A549 (cell line): ENCODE data around the gene SKP1. TPM values are rescaled to one million over a fixed set of nuclear protein-coding genes. Genes with fewer than 3 reads are reported as not detected.

ENCODE experiments used
- ATAC-seq, 2 experiments: fragments of 200-7000 bp in 1 of 2; fragments of >200 bp in 1 of 2; cut with Nextera tagmentation in 1 of 2; cut with Tn5 transposase in 1 of 2; 3 replicates each; pipeline versions ENCODE4 v1.8.0 to v1.9.1; 2018 to 2020; ENCODE audit warnings: mild to moderate bottlenecking in 1 of 2, moderate library complexity in 1 of 2
- CTCF ChIA-PET: fragments of 300-600 bp; sonication (Branson Sonifier 250); formaldehyde crosslinking; extraction: SDS; loops from one replicate; lab custom pipeline; 2021; ENCODE audit warnings: antibody characterized with exemption, inconsistent platforms; lab: Yijun Ruan, JAX
- POLR2A ChIA-PET: fragments of 350-600 bp; formaldehyde crosslinking; extraction: SDS; loops from one replicate; lab custom pipeline; 2021; ENCODE audit warnings: antibody characterized with exemption, inconsistent platforms; lab: Yijun Ruan, JAX
- DNase-seq, 2 experiments: peaks; one replicate each; pipeline versions ENCODE4 v3.0.0 to v3.0.0-alpha.2; 2011 to 2016; ENCODE audit warnings: low read depth in 1 of 2, low spot score in 1 of 2
- FAIRE-seq: peaks from 2 replicates; lab custom pipeline; 2011; peaks lifted over from hg19 to GRCh38; lab: Jason Lieb, UNC
- H3K27ac ChIP-seq, 2 experiments: fragments of >200 bp; sonication (Bioruptor Twin); formaldehyde crosslinking; 3 replicates each; pipeline ENCODE4 v1.5.1; 2016 to 2017
- H3K4me1 ChIP-seq: fragments of >200 bp; sonication (Bioruptor Twin); formaldehyde crosslinking; 3 replicates; pipeline ENCODE4 v1.6.1; 2016
- H3K4me2 ChIP-seq: fragments of >200 bp; sonication (Bioruptor Twin); formaldehyde crosslinking; 3 replicates; pipeline ENCODE4 v1.6.1; 2016
- H3K4me3 ChIP-seq: fragments of >200 bp; sonication (Bioruptor Twin); formaldehyde crosslinking; 3 replicates; pipeline ENCODE4 v1.5.1; 2016
- H3K9me3 ChIP-seq: fragments of >200 bp; sonication (Bioruptor Twin); formaldehyde crosslinking; 3 replicates; pipeline ENCODE4 v1.6.1; 2016
- BCL3 ChIP-seq: fragments of >200 bp; sonication (Bioruptor Twin); formaldehyde crosslinking; IDR thresholded peaks from 3 replicates; pipeline ENCODE4 v1.6.1; 2016
- CBX2 ChIP-seq: fragments of 200-600 bp; sonication (generic); IDR thresholded peaks from 2 replicates; pipeline ENCODE4 v1.6.1; 2016; ENCODE audit warnings: low read depth, mild to moderate bottlenecking, borderline replicate concordance
- CHD2 ChIP-seq: fragments of 150-350 bp; IDR thresholded peaks from 2 replicates; pipeline ENCODE4 v1.6.1; 2014; ENCODE audit warnings: low read length; ENCODE audit not compliant: partially characterized antibody
- CHD4 ChIP-seq: fragments of 200-600 bp; sonication (generic); IDR thresholded peaks from 2 replicates; pipeline ENCODE4 v1.6.1; 2016; ENCODE audit warnings: antibody characterized with exemption, mild to moderate bottlenecking, borderline replicate concordance
- CTCF ChIP-seq: fragments of >200 bp; sonication (Bioruptor Twin); formaldehyde crosslinking; IDR thresholded peaks from 3 replicates; pipeline ENCODE4 v1.5.1; 2016
- E2F6 ChIP-seq: IDR thresholded peaks from 2 replicates; pipeline ENCODE4 v1.6.1; 2012; ENCODE audit warnings: low read depth, borderline replicate concordance
- EHF ChIP-seq: fragments of 250-450 bp; sonication (Bioruptor Pico); IDR thresholded peaks from 2 replicates; pipeline ENCODE4 v1.5.0; 2020; ENCODE audit warnings: mild to moderate bottlenecking
- EHMT2 ChIP-seq: fragments of 200-600 bp; sonication (generic); IDR thresholded peaks from 2 replicates; pipeline ENCODE4 v1.6.1; 2016; ENCODE audit warnings: antibody characterized with exemption, low read depth, mild to moderate bottlenecking, moderate library complexity
- EP300 ChIP-seq, 2 experiments: fragments of >200 bp; sonication (Bioruptor Twin); formaldehyde crosslinking; IDR thresholded peaks; 2 replicates in 1 of 2; 3 replicates in 1 of 2; pipeline ENCODE4 v1.6.1; 2016 to 2017
- ESRRA ChIP-seq: fragments of 150-350 bp; IDR thresholded peaks from 2 replicates; pipeline ENCODE4 v1.6.1; 2014; ENCODE audit warnings: mild to moderate bottlenecking, low read length, borderline replicate concordance
- FOSB ChIP-seq: fragments of 250-450 bp; sonication (Bioruptor Pico); IDR thresholded peaks from 2 replicates; pipeline ENCODE4 v1.5.0; 2020; ENCODE audit warnings: mild to moderate bottlenecking, moderate library complexity
- FOSL2 ChIP-seq, 2 experiments: fragments of 450-650 bp in 1 of 2; fragments of >200 bp in 1 of 2; sonication (Bioruptor Twin) in 1 of 2; formaldehyde crosslinking; IDR thresholded peaks; 2 replicates each; pipeline versions ENCODE4 v1.5.0 to v1.6.1; 2016 to 2020; ENCODE audit warnings: mild to moderate bottlenecking in 1 of 2, moderate library complexity in 1 of 2
- GATA3 ChIP-seq: IDR thresholded peaks from 2 replicates; pipeline ENCODE4 v1.6.1; 2012; ENCODE audit warnings: borderline replicate concordance
- HDAC2 ChIP-seq: fragments of 200-600 bp; sonication (generic); IDR thresholded peaks from 2 replicates; pipeline ENCODE4 v1.6.1; 2016
- HES2 ChIP-seq: fragments of >200 bp; sonication (Bioruptor Twin); formaldehyde crosslinking; IDR thresholded peaks from 2 replicates; pipeline ENCODE4 v1.6.1; 2016
- HEYL ChIP-seq: fragments of 250-450 bp; sonication (Bioruptor Pico); IDR thresholded peaks from 2 replicates; pipeline ENCODE4 v1.8.0; 2021; ENCODE audit warnings: mild to moderate bottlenecking, moderate library complexity
- HMGXB4 ChIP-seq: fragments of 250-450 bp; sonication (Bioruptor Pico); IDR thresholded peaks from 2 replicates; pipeline ENCODE4 v1.5.0; 2021; ENCODE audit warnings: mild to moderate bottlenecking, moderate library complexity, borderline replicate concordance
- HOXB13 ChIP-seq: fragments of 250-450 bp; sonication (Bioruptor Pico); IDR thresholded peaks from 2 replicates; pipeline ENCODE4 v1.5.0; 2020; ENCODE audit warnings: low read depth, mild to moderate bottlenecking, moderate library complexity
- MAX ChIP-seq: IDR thresholded peaks from 2 replicates; pipeline ENCODE4 v1.6.1; 2012
- NFE2L2 ChIP-seq: fragments of 150-350 bp; conservative IDR thresholded peaks from 2 replicates; pipeline ENCODE4 v1.6.1; 2014; ENCODE audit warnings: low read length
- NPAS2 ChIP-seq: fragments of 250-450 bp; sonication (Bioruptor Pico); IDR thresholded peaks from 2 replicates; pipeline ENCODE4 v1.8.0; 2022; ENCODE audit warnings: mild to moderate bottlenecking, moderate library complexity, borderline replicate concordance
- NR3C1 ChIP-seq: fragments of >200 bp; sonication (Bioruptor Twin); formaldehyde crosslinking; IDR thresholded peaks from 3 replicates; pipeline ENCODE4 v1.6.1; 2017
- PHF8 ChIP-seq: fragments of 200-600 bp; sonication (generic); IDR thresholded peaks from 2 replicates; pipeline ENCODE4 v1.6.1; 2016; ENCODE audit warnings: low read depth, mild to moderate bottlenecking, antibody characterized with exemption, moderate library complexity, borderline replicate concordance
- POLR2A ChIP-seq: IDR thresholded peaks from 2 replicates; pipeline ENCODE4 v1.6.1; 2012; ENCODE audit warnings: mild to moderate bottlenecking, low read length
- POLR2AphosphoS2 ChIP-seq: conservative IDR thresholded peaks from 2 replicates; pipeline ENCODE4 v1.6.1; 2012; ENCODE audit warnings: low read length, improper control_type of control experiment, inconsistent platforms
- RARB ChIP-seq: fragments of 250-450 bp; sonication (Bioruptor Pico); IDR thresholded peaks from 2 replicates; pipeline ENCODE4 v1.8.0; 2021; ENCODE audit warnings: mild to moderate bottlenecking, moderate library complexity
- REST ChIP-seq: fragments of 200-600 bp; sonication (generic); IDR thresholded peaks from 2 replicates; pipeline ENCODE4 v1.6.1; 2016; ENCODE audit warnings: antibody characterized with exemption, mild to moderate bottlenecking, moderate library complexity
- RFX5 ChIP-seq: fragments of 450-650 bp; IDR thresholded peaks from 2 replicates; pipeline ENCODE4 v1.7.1; 2014; ENCODE audit warnings: antibody characterized with exemption, mild to moderate bottlenecking, moderate library complexity
- SREBF2 ChIP-seq: fragments of 450-650 bp; IDR thresholded peaks from 2 replicates; pipeline ENCODE4 v1.6.1; 2014; ENCODE audit warnings: mild to moderate bottlenecking, moderate library complexity
- ZC3H11A ChIP-seq: fragments of 450-650 bp; IDR thresholded peaks from 2 replicates; pipeline ENCODE4 v1.6.1; 2014; ENCODE audit warnings: antibody characterized with exemption, mild to moderate bottlenecking
- ZNF302 ChIP-seq: fragments of 250-450 bp; sonication (Bioruptor Pico); IDR thresholded peaks from 2 replicates; pipeline ENCODE4 v1.9.0; 2021; ENCODE audit warnings: inconsistent platforms, mild to moderate bottlenecking, moderate library complexity
- WGBS: methylation state at CpG from one replicate; pipeline ENCODE4 v1.1.6; 2017; ENCODE audit errors: missing lambda C conversion rate; 5-methylcytosine and 5-hydroxymethylcytosine counted together
- polyA plus RNA-seq, 4 experiments: library from polyadenylated mRNA; depleted of rRNA in 3 of 4; stranded (reverse); fragments of >200 nt; fragmentation: RNase III in 1 of 4; extraction: RNeasy Plus Mini Kit Qiagen cat#74134 plus additional on column Dnase treatment in 1 of 4; gene quantifications; 2 replicates in 3 of 4; 3 replicates in 1 of 4; pipeline ENCODE4 v1.2.3, GENCODE V29; 2011 to 2017

Gene SKP1
- polyA plus RNA-seq, 2 of the 4 experiments (the other 2 are of a cell fraction) = 776 to 870 TPM

GRCh38 chr5:134225780-134226440 is 49.2 kb upstream of the SKP1 start, which contains the start of gene PPP2CA:
Gene PPP2CA, minus strand, starts transcription at chr5:134226073. Its CDS starts 212 bp downstream, at chr5:134225861.
- peak; percentile 93 to 98 for DNase-seq
- ATAC-seq = peak; percentile 88 to 94
- Histone ChIP-seq H3K4me1 (peaks cover 34% of the 10 kb centered on the region), H3K4me3 (peak within 1 kb of the TSS; percentile 78), H3K4me2 (peak within 1 kb of the TSS; percentile 91), H3K27ac (peak within 1 kb of the TSS; percentile 92 to 98), H3K9me3 (no peaks in the 10 kb centered on the region)
- ChIA-PET POLR2A (interaction anchor here (0.6 to 3.2 kb wide), 21 partner anchors 11 to 865 kb away, joined by 4 to 52 read pairs (median 6); partner anchors contain the start of gene SKP1), CTCF (interaction anchor here (0.8 to 3.5 kb wide), 19 partner anchors 9 to 362 kb away, joined by 3 to 19 read pairs (median 6); no protein-coding TSS in a partner anchor)
- WGBS = 1% methylated on average over 31 of the region's 73 CpGs
- FAIRE-seq = no peak
- TF ChIP-seq ZC3H11A (no peak), EP300 (IDR thresholded peaks at IDR 0.05) (no peak), NR3C1 (no peak), POLR2AphosphoS2 (no peak), EHF (CRISPR knock-in tag) (no peak), HOXB13 (no peak), NPAS2 (no peak), E2F6 (no peak), REST (no peak), HES2 (no peak), GATA3 (peak; percentile 37; the same call in 1 of the 2 replicates), CTCF (no peak), POLR2A (peak; percentile 76), CHD4 (no peak), RFX5 (peak; percentile 34; the same call in 1 of the 2 replicates), RARB (no peak), ZNF302 (CRISPR knock-in tag) (no peak), HEYL (no peak), FOSB (CRISPR knock-in tag) (no peak), HDAC2 (no peak), MAX (no peak), CBX2 (no peak), SREBF2 (no peak), BCL3 (peak; percentile 42; the same call in 1 of the 3 replicates), HMGXB4 (no peak), NFE2L2 (0 out of 2 replicates have a peak, but pooled peaks have one; percentile 1), EHMT2 (no peak), FOSL2 (IDR thresholded peaks at IDR 0.05) (no peak), FOSL2 (CRISPR knock-in tag; IDR thresholded peaks at IDR 0.05) (peak; percentile 37; the same call in 1 of the 2 replicates), ESRRA (no peak), PHF8 (peak; percentile 79; the same call in 1 of the 2 replicates), CHD2 (no peak)
